Measurements from ENCODE around the gene INO80C.

Gene INO80C

GRCh38 chr18:35521133-35521532 is 23.4 kb upstream of the INO80C start:
- Histone ChIP-seq H3K36me3 (replicated peaks) (no peaks in the 10 kb centered on the region), H3K4me3 (ENCODE audit: low read depth, low read length) (no peak overlapping the region), H3K27me3 (replicated peaks) (no peaks in the 10 kb centered on the region), H3K27ac (no peak overlapping the region)
- in situ Hi-C loops (cut with HindIII; ENCODE audit: low pct_ligation_motif_present, low sequenced_read_pairs) = no loop called here
- no peak for TF ChIP-seq CTCF (IDR thresholded peaks at IDR 0.05; ENCODE audit: low read depth, low read length, missing control alignments)
- DNase-seq = no peak

GRCh38 chr18:35519148-35519899 is 21.6 kb upstream of the INO80C start:
- Histone ChIP-seq H3K27ac (no peak overlapping the region), H3K27me3 (replicated peaks) (no peaks in the 10 kb centered on the region), H3K4me3 (ENCODE audit: low read depth, low read length) (no peak overlapping the region), H3K36me3 (replicated peaks) (no peaks in the 10 kb centered on the region)
- TF ChIP-seq CTCF (IDR thresholded peaks at IDR 0.05; ENCODE audit: low read depth, low read length, missing control alignments) = no peak
- in situ Hi-C loops (cut with HindIII; ENCODE audit: low pct_ligation_motif_present, low sequenced_read_pairs) = no loop called here
- no peak for DNase-seq

- no peak overlapping the region for H3K4me3 ChIP-seq (ENCODE audit: low read depth, low read length)
- H3K27me3 ChIP-seq (replicated peaks) = no peaks in the 10 kb centered on the region
- H3K27ac ChIP-seq = no peak overlapping the region
- H3K36me3 ChIP-seq (replicated peaks) = no peaks in the 10 kb centered on the region
- TF ChIP-seq CTCF (IDR thresholded peaks at IDR 0.05; ENCODE audit: low read depth, low read length, missing control alignments) = no peak
- in situ Hi-C loops (cut with HindIII; ENCODE audit: low pct_ligation_motif_present, low sequenced_read_pairs) = no loop called here
- DNase-seq = no peak
Observed at GRCh38 chr18:35517715-35518114, 20.0 kb upstream of the INO80C start.

- Histone ChIP-seq H3K4me3 (ENCODE audit: low read depth, low read length) (no peak overlapping the region), H3K36me3 (replicated peaks) (no peaks in the 10 kb centered on the region), H3K27me3 (replicated peaks) (no peaks in the 10 kb centered on the region), H3K27ac (no peak overlapping the region)
- in situ Hi-C loops (cut with HindIII; ENCODE audit: low pct_ligation_motif_present, low sequenced_read_pairs) = no loop called here
- TF ChIP-seq CTCF (IDR thresholded peaks at IDR 0.05; ENCODE audit: low read depth, low read length, missing control alignments) = no peak
- DNase-seq = no peak
Observed at GRCh38 chr18:35516789-35517188, 19.0 kb upstream of the INO80C start.

GRCh38 chr18:35516351-35516750 is 18.6 kb upstream of the INO80C start:
- Histone ChIP-seq H3K27me3 (replicated peaks) (no peaks in the 10 kb centered on the region), H3K4me3 (ENCODE audit: low read depth, low read length) (no peak overlapping the region), H3K36me3 (replicated peaks) (no peaks in the 10 kb centered on the region), H3K27ac (peak overlapping the region; percentile 96)
- TF ChIP-seq CTCF (IDR thresholded peaks at IDR 0.05; ENCODE audit: low read depth, low read length, missing control alignments) = no peak
- no peak for DNase-seq
- in situ Hi-C loops (cut with HindIII; ENCODE audit: low pct_ligation_motif_present, low sequenced_read_pairs) = no loop called here
